GOT3 (cell line): ENCODE measurements around the gene PSMD13.
"Not testable (repeated sequence)": the region's sequence is repeated elsewhere in the genome, so short reads cannot be mapped to it uniquely, and the experiment has no call there.

Source experiments
- DNase-seq: peaks from one replicate; lab custom pipeline; 2025; ENCODE audit warnings: mixed read lengths; lab: John Stamatoyannopoulos, UW

Gene PSMD13

DNA sequence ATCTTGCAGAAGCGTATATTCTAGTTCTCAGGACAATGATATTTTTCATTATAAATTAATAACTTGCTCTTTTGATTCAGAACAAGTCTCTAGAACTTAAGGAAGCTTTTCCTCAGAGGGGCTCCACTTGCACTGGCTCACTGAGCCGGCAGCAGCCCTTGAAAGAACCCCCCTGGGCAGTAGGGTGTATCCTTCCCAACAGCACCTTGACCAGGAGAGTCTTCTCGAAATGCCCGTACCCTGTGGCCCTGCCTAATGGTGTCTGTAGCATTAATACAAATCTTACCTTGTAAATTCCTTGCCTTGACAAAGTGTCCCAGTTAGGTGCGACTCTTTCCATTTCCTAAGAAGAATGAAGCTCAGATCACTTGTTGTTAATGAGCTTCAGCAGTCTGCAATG lies 13.5 kb downstream of the PSMD13 start:
- no peak for DNase-seq

DNA sequence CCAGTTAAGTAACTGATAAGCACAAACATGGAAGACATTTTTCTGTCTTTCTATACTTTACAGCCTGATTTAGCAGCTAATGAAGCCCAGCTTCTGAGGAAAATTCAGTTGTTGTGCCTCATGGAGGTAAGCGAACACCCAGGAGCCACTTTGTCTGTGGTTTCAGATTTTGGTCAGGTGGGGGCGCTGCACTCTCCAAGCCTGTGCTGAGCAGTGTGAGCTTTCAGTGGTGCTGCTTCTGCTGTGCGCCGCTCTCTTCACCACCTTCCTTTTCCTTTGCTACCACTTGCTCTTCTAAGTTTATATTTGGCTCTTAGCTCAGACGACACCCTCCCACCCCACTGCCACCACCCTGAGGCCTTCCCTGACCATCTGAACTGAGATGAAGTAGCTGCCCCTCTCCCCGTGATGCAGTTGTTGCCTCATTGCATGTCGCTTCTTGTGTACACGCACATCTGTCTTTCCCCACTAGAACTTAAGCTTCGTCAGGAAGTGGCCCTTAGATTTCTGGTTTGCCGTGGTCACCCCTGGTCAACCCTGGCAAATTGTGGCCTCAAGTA lies 14.0 kb downstream of the PSMD13 start:
- no peak for DNase-seq

DNA sequence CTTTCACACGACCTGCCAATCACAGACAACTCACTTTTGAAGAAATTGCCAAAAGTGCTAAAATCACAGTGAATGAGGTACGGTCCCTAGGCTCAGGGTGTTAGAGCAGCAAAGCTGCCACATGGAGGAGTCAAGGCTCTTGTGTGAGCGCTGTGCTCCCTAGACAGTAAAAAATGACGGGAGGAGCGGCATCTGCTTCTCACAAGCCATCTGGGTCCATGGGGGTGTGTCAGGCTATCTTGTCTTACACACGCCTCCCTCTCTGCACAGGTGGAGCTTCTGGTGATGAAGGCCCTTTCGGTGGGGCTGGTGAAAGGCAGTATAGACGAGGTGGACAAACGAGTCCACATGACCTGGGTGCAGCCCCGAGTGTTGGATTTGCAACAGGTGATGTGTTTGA lies 14.8 kb downstream of the PSMD13 start:
- DNase-seq = no peak

DNA sequence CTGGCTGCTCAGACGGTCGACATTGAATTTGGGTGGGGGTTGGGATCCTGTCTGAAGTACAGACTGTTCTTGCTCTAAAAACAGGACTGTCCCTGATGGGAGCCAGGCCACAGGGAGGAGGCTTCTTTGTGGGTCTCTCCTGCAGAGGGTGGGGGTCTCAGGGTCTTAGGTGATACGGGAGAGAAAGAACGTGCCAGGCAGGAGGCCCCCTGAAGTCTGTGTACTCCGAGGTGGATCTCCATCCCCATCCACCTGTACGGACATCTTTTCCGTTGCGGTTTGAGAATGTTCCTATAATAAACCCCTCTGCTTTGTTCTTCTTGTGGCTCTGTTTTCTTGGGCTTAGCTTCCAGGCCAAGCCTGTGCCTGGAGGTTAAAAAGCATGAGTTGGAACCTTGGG lies 15.9 kb downstream of the PSMD13 start:
- no peak for DNase-seq

DNA sequence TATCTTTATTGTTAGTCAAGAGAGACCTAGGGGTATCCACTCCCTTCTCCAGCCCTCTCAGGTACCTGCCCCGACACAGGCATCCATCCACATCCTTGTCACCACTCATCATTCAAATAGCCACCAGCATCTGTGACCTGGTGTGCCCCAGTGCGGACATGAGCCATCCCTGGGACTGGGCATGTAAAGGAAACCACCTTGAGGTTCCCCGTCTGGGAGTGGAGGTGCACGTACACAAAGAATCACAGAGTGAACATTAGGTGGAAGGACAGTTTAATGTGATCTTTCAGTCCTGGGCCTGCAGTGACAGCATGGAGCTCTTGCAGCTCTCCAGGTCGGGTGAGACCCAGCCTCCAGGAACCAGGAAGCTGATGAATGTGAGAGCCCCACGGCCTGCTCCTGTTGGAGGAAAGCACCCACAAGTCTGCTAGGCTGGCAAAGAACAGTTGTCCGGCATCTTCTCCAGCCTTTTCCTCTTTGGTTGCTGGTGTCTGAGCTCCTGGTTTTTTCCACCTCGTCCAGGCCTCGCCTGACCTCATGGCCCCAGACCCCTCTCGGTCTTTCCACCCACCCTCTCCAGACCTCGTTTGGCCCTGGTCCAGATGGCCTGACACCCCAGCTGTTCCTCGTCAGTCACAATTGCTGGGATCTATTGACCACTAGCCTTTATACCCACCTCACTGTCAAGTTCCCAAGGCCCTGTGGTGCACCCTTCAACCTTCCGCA lies 16.5 kb downstream of the PSMD13 start:
- DNase-seq = no peak

DNA sequence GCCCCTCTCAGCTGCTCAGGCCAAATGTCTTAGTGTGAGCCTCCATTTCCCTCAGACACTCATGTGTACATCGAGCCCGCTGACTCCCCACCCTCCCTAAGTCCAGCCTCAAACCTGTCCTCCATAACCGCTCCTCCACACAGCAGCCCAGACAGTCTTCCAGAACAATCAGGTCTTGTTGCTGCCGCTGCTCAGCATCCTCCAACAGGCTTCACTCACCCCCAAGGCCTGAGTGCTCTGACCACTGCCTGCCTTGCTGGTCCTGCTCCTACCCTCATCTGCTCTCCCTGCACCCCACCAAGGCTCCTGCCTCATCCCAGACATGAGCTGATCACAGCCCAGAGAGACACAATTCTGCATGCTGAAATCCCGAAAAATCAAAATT lies 17.1 kb downstream of the PSMD13 start:
- DNase-seq = no peak

DNA sequence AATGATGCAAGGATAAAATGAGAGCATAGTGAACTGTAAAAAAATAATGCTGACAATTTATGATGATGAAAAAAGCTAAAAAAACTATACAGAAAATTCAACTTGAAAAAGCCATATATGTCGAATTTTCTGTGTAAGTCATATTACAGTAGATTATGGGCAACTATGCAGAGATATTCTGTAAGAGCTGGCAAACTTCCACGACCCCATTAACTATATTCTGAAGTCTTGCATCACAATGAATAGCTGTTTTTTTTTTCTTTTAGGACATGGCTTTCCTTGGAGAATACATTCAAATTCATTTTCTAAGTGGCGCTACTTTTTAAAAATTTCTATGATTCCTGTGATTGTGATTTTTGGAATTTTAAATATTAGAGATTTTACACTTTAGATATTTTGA lies 18.4 kb downstream of the PSMD13 start:
- DNase-seq = no peak

DNA sequence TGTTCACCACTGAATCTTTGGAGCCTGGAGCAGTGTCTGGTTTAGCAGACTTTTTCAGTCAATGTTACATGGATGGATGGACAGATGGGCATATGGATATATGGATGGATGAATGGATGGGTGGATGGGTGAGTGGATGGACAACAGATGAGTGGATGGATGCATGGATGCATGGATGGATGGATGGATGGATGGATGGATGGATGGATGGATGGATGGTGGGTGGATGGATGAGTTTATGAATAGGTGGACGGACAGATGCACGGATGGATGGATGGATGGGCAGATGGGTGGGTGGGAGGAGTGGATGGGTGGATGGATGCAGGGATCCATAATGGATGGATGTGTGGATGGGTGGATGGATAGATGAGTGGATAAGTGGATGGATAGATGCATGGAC lies 19.0 kb downstream of the PSMD13 start:
- DNase-seq = no peak

DNA sequence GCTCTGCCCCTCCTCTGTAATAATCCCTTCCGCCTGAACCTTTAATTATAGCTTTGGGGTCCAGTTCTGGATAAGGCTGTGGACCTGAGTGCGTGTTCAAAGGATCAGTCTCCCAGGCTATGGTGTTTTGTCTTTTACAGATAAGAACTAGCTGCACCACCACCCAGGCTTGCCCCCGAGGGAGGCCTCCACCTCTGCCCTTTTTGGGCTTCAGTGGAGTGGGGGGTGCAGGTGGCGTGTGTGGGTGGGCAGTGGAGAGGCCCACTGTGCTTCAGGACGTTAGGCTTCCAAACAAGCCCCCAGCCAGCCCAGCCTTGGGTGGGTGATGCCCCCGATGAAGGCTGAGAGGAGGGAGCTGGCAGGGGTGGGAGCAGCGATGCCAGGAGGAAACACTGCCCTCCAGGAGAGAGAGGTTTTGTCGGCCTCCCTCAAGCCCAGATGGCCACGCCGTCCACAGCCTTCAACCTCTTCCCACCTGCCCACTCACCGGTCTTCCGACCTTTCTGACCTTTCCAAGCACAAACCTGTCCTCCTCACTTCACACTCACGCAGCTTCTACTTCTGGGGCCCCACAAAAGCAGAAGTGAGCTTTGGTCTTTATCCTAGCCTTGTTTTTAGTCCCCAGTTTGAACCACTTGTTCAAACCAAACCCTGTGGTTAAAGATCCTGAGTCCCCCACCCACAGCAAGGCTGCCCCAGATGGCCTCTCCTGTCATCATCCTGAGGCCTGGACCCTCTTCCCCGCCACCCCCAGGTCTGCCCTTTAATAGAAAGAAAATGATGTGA lies 20.4 kb downstream of the PSMD13 start:
- DNase-seq = no peak

DNA sequence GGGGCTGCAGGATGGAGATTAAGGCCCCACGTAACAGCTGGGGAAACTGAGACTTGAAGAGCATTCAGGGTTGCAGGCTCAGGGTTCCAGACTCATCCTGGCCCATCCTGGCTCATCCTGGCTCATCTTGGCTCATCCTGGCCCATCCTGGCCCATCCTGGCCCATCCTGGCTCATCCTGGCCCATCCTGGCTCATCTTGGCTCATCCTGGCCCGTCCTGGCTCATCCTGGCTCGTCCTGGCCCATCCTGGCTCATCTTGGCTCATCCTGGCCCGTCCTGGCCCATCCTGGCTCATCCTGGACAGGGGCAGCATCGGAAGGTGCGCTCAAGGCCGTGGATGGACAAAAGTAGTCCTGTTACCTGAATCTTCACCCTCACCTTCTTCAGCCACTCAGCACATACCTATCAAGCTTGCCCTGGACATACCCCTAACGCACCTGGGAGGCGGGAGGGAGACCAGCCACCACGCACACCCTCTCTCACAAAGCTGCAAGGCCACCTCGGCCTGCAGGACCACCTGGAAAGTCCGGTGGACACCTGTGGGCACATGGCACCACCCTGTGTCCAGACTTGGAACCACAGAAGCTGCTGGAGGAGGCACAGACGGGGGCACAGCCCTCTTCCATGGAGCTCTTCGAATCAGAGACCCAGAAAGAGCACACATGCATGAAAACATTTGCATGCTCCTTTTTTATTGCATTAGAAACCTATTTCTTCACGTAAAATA lies 21.2 kb downstream of the PSMD13 start:
- no peak for DNase-seq

DNA sequence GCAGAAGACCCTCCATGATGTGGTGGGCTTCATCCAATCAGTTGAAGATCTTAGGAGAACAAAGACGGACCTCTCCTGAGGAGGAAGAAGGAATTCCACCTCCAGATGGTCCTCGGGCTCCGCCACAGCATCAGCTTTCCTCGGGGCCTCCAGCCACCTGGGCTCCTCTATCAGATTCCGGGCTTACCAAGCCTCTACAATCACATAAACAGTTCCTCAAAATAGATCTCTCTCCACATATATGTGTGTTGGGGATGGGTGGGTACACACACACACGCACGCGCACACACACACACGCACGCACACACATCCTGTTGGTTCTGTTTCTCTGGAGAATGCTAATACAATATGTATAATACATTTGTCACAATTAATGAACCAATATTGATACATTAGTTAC lies 22.6 kb downstream of the PSMD13 start:
- DNase-seq = no peak

DNA sequence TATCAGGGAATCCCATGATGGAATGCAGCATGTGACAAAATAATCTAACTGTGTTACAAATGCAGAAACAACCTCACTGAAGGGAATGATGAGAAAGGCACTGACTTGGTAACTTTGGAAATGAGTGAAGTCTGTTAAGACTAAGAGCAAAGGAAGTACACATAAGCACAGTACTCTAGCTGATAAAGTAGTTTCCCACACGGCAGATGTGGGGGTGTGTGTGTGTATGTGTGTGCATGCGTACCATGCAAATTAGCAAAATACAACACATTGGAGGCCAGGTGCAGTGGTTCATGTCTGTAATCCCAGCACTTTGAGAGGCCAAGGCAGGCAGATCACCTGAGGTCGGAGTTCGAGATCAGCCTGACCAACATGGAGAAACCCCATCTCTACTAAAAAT lies 24.8 kb downstream of the PSMD13 start:
- no peak for DNase-seq

DNA sequence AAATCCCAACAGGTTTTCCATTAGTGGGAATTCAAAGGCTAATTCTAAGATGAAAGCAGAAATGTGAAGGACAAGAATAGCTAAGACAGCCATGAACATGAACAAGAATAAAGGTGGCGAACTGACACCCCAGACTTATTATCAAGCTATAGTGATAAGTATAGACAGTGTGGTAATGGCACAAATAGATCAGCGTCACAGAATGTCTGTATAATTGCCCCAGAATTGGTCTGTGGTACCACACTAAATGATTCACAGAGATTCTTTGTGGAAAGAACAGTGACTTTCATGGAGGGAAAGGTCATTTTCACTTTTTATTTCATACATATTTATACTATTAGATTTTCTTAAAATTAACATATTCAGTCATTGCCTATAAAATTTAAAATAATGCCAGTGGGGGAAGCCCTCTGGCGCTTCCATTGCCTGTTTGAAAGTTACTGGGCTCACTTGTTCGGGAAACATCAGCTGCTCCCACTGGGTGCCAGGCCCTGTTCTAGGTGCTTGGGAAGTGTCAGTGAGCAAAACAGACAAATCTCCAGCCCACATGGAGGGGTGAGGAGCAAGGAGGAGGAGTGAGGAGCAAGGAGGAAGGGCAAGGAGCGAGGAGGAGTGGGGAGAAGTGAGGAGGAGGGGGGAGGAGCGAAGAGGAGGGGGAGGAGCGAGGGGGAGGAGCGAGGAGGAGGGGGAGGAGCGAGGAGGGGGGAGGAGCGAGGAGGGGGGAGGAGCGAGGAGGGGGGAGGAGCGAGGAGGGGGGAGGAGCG lies 30.1 kb downstream of the PSMD13 start:
- no peak for DNase-seq

DNA sequence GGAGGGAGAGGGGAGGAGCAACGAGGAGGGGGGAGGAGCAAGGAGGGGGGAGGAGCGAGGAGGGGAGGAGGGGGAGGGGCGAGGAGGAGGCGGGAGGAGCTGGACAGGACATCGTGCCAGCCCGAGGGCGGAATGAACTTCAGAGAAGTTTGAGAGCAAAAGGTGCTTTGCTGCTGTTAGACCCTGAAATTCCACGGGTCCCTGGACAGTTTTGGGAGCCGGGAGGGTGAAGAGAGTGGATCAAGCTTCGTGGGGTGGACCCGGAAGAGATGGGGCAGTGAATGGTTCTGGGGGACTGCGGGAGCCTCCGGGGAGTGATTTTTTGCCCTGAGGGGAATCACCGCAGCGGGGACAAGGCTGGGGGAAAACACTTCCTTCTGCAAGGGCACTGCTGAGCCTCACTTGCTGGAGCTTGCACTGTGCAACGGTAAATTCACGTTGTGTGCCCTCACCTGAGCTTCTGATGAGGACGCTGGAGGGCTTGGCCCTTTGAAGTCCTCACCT lies 30.8 kb downstream of the PSMD13 start:
- DNase-seq = no peak

DNA sequence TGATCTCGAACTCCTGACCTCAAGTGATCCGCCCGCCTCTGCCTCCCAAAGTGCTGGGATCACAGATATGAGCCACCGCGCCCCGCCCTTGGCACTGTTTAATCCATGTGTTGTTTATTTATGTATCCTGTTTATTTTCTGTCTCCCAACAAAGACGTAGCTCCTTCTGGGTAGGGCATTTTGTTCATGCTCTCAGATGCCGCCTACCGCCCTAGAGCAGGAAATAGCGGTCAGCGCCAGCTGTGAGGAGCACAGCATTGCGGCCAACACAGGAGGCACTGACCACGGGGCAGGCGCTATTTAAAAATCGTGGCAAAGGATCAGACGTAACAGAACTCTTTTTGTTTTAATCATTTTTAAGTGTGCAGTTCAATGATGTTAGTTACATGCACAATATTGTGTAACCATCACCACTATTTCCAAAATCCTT lies 32.0 kb downstream of the PSMD13 start:
- DNase-seq = not testable (repeated sequence)

DNA sequence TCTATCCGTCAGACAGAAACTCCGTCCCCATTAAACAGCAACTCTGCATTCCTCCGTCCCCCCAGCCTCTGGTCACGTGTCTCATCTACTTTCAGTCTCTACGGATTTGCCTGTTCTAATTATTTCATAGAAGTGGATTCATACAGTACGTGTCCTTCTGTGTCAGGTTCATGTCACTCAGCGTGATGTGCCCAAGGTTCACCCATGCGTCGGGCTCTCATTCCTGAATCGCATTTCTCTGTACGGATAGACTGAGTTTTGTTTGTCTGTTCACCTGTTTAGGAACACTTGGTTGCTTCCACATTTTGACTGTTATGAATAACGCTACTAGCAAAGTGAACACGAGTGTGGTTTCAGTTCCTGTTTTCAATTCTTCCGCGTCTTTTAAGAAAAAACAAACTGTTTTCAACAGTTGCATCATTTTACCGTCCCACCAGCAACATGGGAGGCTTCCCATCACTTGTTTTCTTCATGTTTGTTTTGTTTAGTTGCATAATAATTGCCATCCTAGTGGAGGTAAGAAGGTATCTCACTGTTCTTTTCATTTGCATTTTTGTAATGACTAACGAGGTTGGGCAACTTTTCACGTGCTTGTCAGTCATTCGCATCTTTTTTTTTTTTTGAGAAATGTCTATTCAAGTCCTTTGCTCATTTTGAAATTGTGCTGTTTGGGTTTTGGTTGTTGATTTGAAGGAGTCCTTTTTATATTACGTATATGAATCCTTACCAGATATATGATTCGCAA lies 32.5 kb downstream of the PSMD13 start:
- DNase-seq = no peak

DNA sequence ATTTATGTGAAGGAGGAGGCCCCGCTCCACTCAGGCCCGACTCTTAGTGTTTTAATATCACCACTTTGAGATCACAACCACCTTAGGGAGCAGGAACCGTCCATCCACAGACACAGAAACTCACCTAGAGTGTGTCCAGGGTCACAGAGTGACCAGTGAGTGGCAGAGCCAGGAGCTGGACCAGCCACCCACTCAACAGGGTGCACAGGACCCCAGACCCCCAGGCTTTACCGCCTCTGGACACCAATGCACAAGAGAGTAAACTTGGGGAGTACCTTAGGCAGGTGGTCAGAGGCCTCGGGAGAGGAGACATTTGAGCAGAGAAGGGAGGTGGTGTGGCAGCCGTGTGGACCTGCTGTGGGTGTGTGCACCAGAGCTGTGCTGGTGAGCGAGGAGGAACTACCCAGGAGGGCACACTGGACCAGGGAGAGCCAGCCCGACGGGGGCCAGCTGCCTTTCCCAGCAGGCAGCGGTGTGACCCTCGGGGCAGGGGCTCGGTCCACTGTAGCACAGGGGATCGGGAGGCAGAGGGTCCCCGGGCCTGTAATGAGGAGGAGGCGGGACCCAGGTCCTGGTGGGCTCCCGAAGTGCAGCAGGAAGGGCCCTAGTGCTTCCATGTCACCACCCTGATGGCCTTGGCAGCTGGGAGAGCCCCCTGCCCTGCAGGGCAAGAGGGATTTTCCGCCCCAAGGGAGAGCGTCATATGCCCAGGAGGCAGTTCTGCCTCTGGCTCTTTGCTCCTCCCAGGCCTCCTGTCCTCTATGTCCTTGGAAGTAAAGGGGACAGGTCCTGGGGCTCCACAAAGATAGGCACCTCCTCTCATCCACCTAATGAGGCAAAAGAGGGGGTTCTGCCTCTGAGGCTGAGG lies 33.9 kb downstream of the PSMD13 start:
- DNase-seq = no peak

DNA sequence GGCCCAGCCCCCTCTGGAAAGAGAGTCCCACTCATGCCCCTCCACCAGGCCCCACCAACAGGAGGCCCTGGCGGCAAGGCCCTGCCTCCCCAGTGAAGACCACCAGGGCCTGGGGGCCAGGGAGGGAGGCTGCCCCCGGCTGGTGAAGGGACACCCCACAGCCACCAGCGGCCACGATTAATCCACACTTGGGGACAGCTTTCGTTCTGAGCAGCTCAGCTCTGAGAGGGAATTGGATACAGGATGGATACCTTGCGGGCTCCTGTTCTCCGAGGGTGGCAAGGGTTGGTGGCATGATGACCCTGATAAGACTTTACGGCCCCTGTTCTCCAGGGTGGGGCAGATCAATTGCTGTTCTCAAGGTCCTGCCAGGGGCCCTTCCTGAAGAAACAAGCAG lies 34.5 kb downstream of the PSMD13 start:
- DNase-seq = no peak

DNA sequence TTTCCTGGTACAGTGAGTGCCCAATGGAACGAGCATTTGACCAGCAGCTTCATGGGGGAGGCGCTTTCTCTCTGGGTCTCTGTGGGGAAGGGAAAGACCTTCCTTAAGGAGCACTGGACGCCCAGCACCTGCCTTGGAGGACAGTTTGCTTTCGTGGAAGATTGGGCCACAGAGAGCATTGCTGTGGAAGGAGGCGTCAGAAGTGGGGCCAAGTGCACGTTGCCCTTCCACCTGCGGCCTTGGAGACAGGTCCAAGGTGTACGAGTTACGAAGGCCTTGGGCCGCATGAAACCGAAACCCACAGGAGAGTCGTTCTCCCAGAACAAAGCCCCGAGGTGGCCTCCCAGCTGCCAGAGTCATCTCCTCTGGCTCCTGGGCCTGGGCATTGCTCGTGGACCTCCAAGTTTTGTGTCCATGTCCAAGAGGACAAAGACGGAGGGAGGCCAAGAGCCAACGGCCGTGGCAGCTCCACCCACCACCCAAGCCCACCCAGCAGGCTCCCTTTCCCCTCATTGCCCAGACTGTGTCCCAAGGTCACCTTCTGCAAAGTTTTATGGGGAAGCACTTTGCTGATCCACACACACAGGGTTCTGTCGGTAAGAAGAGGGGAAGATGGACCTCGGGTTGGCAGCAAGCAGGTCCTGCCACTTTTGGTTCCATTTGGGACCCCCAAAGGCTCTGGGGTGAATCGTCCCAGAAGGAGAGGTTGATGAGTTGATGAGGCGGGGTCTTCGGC lies 35.6 kb downstream of the PSMD13 start:
- DNase-seq = no peak

DNA sequence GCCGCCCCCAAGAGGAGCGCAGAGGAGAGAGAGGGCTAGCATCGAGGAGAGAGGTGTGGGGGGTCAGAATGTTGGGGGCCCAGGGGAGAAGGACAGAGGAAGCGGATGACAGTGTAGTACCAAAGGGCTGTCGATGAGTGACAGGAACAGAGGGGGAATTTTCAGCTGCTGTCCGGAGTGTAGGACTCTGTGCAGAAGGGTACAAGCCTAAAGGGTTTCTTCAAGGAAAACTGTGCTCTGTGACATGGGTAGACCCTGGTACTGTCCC lies 36.1 kb downstream of the PSMD13 start:
- DNase-seq = no peak
